Tibial nerve (tissue), 4 donors: ENCODE results near the gene FSTL4. TPM values are rescaled to one million over a fixed set of nuclear protein-coding genes. Genes with fewer than 3 reads are reported as not detected.

Source experiments
- DNase-seq, 2 donors: peaks; one replicate each; pipeline ENCODE4 v3.0.0-alpha.2; 2019; ENCODE audit warnings: low spot score in 2 of 2
- H3K27ac ChIP-seq, 4 donors: fragments of 200-600 bp; sonication (generic) in 3 of 4; one replicate each; pipeline ENCODE4 v1.5.1; 2017 to 2019; ENCODE audit warnings: mild to moderate bottlenecking in 1 of 4
- H3K27me3 ChIP-seq, 2 donors: fragments of 200-600 bp; sonication (generic) in 1 of 2; one replicate each; pipeline versions ENCODE4 v1.5.1 to v1.6.0; 2017 to 2019
- H3K36me3 ChIP-seq, 3 donors: fragments of 200-600 bp; sonication (generic); one replicate each; pipeline ENCODE4 v1.5.1; 2018 to 2019
- H3K4me1 ChIP-seq, 4 donors: fragments of 200-600 bp; sonication (generic) in 3 of 4; one replicate each; pipeline ENCODE4 v1.5.1; 2017 to 2019
- H3K4me3 ChIP-seq, 4 donors: fragments of 200-600 bp; sonication (generic) in 3 of 4; one replicate each; pipeline ENCODE4 v1.5.1; 2017 to 2019; ENCODE audit warnings: mild to moderate bottlenecking in 1 of 4, moderate library complexity in 1 of 4
- H3K9me3 ChIP-seq, 4 donors: fragments of 200-600 bp; sonication (generic) in 3 of 4; one replicate each; pipeline ENCODE4 v1.5.1; 2017 to 2019
- EP300 ChIP-seq, 2 donors: sonication (generic); formaldehyde crosslinking; IDR thresholded peaks; one replicate each; pipeline ENCODE4 v1.6.1; 2017; ENCODE audit warnings: antibody characterized with exemption in 2 of 2, mild to moderate bottlenecking in 1 of 2
- POLR2A ChIP-seq, 2 donors: fragments of 450-650 bp; IDR thresholded peaks; one replicate each; pipeline ENCODE4 v1.6.1; 2017; ENCODE audit warnings: antibody characterized with exemption in 2 of 2, mild to moderate bottlenecking in 2 of 2, moderate library complexity in 2 of 2
- WGBS, 2 donors: methylation state at CpG; one replicate each; pipeline ENCODE4 v1.1.5; 2018; 5-methylcytosine and 5-hydroxymethylcytosine counted together
- total RNA-seq, 4 donors: library from RNA; depleted of rRNA; stranded (reverse); fragments of >200 nt; gene quantifications; one replicate each; pipeline ENCODE4 v1.1.0, GENCODE V29; 2016
- TF ChIP-seq, protein P1 (sequence below), 5 experiments: fragments of 200-600 bp in 3 of 5; fragments of 450-650 bp in 2 of 5; sonication (generic) in 3 of 5; IDR thresholded peaks; one replicate each; pipeline ENCODE4 v1.5.1; 2016 to 2019; ENCODE audit warnings: antibody characterized with exemption in 5 of 5, mild to moderate bottlenecking in 3 of 5, moderate library complexity in 2 of 5

FSTL4 gene
- total RNA-seq, 4 donors from 2014 or later: 0.22 TPM; not detected in 3

GRCh38 chr5:133421806-133422205 is 190.5 kb downstream of the FSTL4 start:
- TF ChIP-seq POLR2A (IDR thresholded peaks at IDR 0.05) (no peak), EP300 (IDR thresholded peaks at IDR 0.05) (no peak)
- TF ChIP-seq, protein P1, sequence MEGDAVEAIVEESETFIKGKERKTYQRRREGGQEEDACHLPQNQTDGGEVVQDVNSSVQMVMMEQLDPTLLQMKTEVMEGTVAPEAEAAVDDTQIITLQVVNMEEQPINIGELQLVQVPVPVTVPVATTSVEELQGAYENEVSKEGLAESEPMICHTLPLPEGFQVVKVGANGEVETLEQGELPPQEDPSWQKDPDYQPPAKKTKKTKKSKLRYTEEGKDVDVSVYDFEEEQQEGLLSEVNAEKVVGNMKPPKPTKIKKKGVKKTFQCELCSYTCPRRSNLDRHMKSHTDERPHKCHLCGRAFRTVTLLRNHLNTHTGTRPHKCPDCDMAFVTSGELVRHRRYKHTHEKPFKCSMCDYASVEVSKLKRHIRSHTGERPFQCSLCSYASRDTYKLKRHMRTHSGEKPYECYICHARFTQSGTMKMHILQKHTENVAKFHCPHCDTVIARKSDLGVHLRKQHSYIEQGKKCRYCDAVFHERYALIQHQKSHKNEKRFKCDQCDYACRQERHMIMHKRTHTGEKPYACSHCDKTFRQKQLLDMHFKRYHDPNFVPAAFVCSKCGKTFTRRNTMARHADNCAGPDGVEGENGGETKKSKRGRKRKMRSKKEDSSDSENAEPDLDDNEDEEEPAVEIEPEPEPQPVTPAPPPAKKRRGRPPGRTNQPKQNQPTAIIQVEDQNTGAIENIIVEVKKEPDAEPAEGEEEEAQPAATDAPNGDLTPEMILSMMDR (IDR thresholded peaks at IDR 0.05): no peak
- Histone ChIP-seq H3K4me3 (no peak overlapping the region), H3K4me1 (peaks cover 0 to 6% (median 0%) of the 10 kb centered on the region in 4 donors), H3K27ac (no peak overlapping the region), H3K27me3 (no peaks in the 10 kb centered on the region), H3K36me3 (no peaks in the 10 kb centered on the region), H3K9me3 (no peaks in the 10 kb centered on the region)
- no peak for DNase-seq
- 67 to 80% methylated on average over 5 of the region's 5 CpGs for WGBS, 2 donors

GRCh38 chr5:133421394-133421793 is 190.9 kb downstream of the FSTL4 start:
- DNase-seq: no peak
- 52 to 67% methylated on average over 8 of the region's 8 CpGs for WGBS, 2 donors
- no peak for TF ChIP-seq EP300 (IDR thresholded peaks at IDR 0.05)
- Histone ChIP-seq H3K27ac (no peak overlapping the region), H3K4me1 (peaks cover 0 to 6% (median 0%) of the 10 kb centered on the region in 4 donors), H3K27me3 (no peaks in the 10 kb centered on the region), H3K9me3 (no peaks in the 10 kb centered on the region), H3K36me3 (no peaks in the 10 kb centered on the region), H3K4me3 (no peak overlapping the region)

- TF ChIP-seq, protein P1 (IDR thresholded peaks at IDR 0.05): no peak
- no peak for TF ChIP-seq POLR2A (IDR thresholded peaks at IDR 0.05)
- TF ChIP-seq EP300 (IDR thresholded peaks at IDR 0.05): no peak
- Histone ChIP-seq H3K36me3 (no peaks in the 10 kb centered on the region), H3K27me3 (no peaks in the 10 kb centered on the region), H3K27ac (no peak overlapping the region), H3K4me3 (no peak overlapping the region), H3K9me3 (no peaks in the 10 kb centered on the region), H3K4me1 (peaks cover 0 to 6% (median 0%) of the 10 kb centered on the region in 4 donors)
- WGBS, 2 donors: 89 to 93% methylated on average over 4 to 5 of the region's 5 CpGs
- DNase-seq: no peak
Observed at GRCh38 chr5:133420440-133421301, 191.7 kb downstream of the FSTL4 start.

- H3K36me3 ChIP-seq: no peaks in the 10 kb centered on the region
- no peak overlapping the region for H3K4me3 ChIP-seq
- 83 to 89% methylated on average over 5 of the region's 5 CpGs for WGBS, 2 donors
- no peaks in the 10 kb centered on the region for H3K9me3 ChIP-seq
- H3K27ac ChIP-seq: no peak overlapping the region
- TF ChIP-seq POLR2A (IDR thresholded peaks at IDR 0.05): no peak
- TF ChIP-seq, protein P1 (IDR thresholded peaks at IDR 0.05): no peak
- no peak for TF ChIP-seq EP300 (IDR thresholded peaks at IDR 0.05)
- no peak for DNase-seq
- no peaks in the 10 kb centered on the region for H3K4me1 ChIP-seq
- no peaks in the 10 kb centered on the region for H3K27me3 ChIP-seq
Observed at GRCh38 chr5:133415906-133416305, 196.4 kb downstream of the FSTL4 start.

DNA sequence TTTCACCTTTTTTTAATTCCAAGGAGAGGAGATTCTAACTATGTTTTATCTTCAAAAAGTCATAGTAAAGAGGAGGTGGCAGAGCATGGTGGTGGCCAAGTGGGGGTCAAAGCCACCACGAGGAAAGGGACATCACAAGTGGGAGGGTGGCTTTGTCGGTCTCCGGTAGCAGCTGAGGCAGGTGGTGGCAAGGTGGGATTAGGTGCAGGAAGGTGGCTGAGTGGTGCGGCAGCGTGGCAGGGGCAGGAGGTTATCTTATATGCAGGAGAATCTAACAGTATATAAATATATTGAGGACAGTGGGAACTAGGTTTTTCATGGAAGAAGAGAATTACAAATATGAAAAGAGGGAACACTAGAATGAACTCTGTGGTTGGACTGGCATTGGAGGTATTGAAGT is 196.8 kb downstream of the FSTL4 start:
- 91 to 94% methylated on average over 5 of the region's 5 CpGs for WGBS, 2 donors
- H3K36me3 ChIP-seq: no peaks in the 10 kb centered on the region

More for the DNA sequence above, 196.8 kb downstream of the FSTL4 start:
- TF ChIP-seq POLR2A (IDR thresholded peaks at IDR 0.05) (no peak), EP300 (IDR thresholded peaks at IDR 0.05) (no peak)
- TF ChIP-seq, protein P1 (IDR thresholded peaks at IDR 0.05): no peak
- DNase-seq: no peak
- H3K9me3 ChIP-seq: no peaks in the 10 kb centered on the region
- no peaks in the 10 kb centered on the region for H3K27me3 ChIP-seq
- H3K27ac ChIP-seq: no peak overlapping the region
- no peak overlapping the region for H3K4me3 ChIP-seq
- H3K4me1 ChIP-seq: no peaks in the 10 kb centered on the region
